ENCODE data around the gene MAL. TPM values are rescaled to one million over a fixed set of nuclear protein-coding genes. Genes with fewer than 3 reads are reported as not detected.

MAL gene
- total and polyA plus RNA-seq, 2 of the 8 experiments (the other 6 are each of a cell fraction or from before 2014, with no cell fraction given), result not detected

DNA sequence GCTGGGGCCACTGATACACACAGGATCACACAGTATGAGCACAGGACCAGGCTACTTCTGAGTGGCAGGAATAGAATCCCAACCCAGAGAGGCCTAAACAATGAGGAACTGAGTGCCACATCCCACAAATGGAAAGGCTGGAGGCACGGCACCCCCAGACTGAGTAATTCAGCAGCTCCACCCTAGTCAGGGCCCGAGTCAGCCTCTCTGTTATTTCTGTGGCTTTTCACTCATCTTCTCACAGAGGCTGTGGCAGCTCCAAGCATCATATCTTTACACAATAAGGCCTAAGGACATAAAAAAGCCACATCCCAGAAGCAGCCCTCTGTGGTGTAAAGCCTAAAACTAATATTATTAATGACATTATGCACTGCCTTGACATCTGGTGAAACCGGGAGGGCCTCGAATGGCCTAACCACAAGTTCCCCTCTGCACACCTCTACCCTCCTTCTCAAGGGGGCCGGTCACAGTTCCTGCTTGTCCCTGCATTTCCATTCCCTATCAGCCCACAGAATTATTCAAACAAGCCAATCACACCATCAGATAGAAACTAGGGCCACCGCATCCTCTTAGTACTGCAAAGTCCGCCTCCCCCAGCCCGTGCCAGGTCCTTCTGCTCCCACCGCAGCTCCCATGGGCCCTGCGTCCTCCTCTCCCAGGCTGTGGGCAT lies 12.5 kb upstream of the MAL start (continued):
- TF ChIP-seq POU5F1 (IDR thresholded peaks at IDR 0.05; ENCODE audit: low read depth, low read length) (no peak), RNF2 (IDR thresholded peaks at IDR 0.05; ENCODE audit: borderline replicate concordance, low read depth, low read length, missing control alignments, poor library complexity, severe bottlenecking) (no peak)

All from H1 (cell line).